HS-27A (cell line): ENCODE results near the gene RGS3.
"Not testable (repeated sequence)": the region's sequence is repeated elsewhere in the genome, so short reads cannot be mapped to it uniquely, and the experiment has no call there.

Experiments
- DNase-seq: peaks from one replicate; pipeline ENCODE4 v3.0.0-alpha.2; 2012; ENCODE audit warnings: low read depth, missing footprints

Gene RGS3

DNA sequence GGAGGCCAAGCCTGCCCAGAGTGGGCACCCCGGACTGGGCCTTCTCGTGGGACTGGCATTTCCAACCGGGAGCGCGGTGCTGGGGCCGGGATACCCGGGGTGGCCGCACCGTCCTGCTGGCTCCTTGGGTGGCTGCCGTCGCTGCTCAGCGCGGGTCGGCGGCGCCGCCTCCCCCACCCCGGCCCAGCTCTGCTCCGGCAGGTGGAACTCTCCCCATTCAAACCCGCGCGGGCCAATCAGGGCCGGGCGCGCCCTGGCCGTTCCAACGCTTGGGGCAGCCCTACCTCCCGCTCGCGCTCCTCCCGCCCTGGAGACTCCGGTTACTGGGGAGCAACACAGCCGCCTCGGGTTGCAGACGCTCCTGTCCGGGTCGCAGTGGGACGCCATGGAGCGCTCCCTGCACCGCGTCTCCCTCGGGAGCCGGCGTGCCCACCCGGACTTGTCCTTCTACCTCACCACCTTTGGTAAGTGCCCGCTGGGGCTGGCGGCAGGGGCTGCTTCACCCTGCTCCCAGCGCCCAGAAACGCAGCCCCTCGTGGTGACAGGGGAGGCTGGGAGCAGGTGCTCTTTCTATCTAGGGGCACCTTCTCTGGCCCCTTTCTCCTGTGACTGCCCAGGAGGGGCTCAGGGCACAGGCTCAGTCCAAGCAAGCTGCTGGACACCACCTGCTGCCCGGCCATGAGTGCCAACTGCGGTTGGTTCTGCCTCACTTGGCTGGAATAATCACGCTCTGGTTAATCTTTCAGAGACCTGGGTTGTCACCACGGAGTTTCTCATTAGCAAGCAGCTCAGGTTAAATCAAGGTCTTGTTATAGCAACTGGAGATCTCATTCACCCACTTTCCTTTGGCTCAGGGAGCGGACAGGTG lies at the start of gene RGS3:
Gene RGS3 (plus strand): TSS at position 310 of the 868 bp plus-strand sequence. CDS start 76 bp downstream, at position 386.
- no peak for DNase-seq

- no peak for DNase-seq
Measured at GRCh38 chr9:113416149-113416721, 47.3 kb upstream of the RGS3 start.

DNA sequence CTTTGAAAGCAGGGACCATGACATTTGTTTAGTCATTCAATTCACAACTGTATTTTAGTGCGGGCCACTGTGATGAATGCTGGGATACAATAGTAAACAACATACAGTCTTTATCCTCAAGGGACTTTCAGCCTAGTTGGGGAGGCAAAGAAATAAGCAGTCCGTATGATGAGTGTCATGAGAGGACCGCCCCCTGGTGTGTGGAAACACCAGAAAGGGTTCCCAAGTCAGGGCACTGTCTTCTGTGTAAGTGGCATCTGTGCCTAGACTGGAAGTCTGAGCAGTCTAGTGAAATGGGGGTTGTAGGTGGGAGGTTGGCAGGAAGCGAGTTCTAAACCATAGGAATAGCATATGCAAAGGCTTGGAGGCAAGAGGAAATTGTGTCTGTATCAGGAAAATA lies 46.2 kb upstream of the RGS3 start:
- no peak for DNase-seq

DNA sequence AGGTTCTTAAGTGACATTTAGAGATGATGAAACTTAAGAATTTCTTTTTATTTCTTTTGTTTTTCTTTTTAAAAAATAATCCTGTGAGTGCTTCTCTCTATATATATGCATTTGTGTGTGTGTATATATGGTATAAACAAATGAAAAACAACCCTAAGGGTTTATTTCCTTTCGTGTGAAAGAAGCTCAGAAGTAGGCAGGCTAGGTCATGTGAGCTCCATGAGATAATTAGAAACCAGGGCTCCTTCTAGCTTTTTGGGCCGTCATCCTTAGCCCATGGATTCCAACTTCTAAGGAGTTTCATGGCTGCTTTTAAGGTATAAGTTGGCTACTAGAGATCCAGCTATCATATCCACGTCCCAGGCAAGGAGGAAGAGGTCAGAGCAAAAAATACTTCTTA lies 41.8 kb upstream of the RGS3 start:
- DNase-seq, result no peak

GRCh38 chr9:113425072-113425471 lies 38.5 kb upstream of the RGS3 start:
- no peak for DNase-seq

DNA sequence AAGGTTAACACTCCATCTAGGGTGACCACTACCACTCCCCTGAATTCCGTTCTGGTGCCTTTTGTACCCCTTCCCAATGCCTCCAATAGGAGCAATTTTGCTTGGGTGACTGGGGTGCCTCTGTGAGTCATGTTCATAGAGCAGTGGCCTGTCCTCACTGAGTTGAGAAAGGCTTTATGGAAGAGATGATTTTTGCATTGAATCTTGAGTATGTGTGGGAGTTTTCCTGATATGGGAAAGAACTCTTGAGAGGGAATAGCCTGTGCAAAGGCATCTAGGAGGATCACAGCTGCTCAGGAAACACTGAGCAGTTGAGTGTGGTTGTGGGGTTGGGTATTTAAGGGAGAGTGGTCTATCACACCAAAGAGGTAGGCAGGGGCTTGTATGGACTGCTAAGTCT lies 36.8 kb upstream of the RGS3 start:
- no peak for DNase-seq

GRCh38 chr9:113427629-113428028 lies 35.9 kb upstream of the RGS3 start:
- DNase-seq, result no peak

- no peak for DNase-seq
Measured at GRCh38 chr9:113428062-113428615, 35.4 kb upstream of the RGS3 start.

DNA sequence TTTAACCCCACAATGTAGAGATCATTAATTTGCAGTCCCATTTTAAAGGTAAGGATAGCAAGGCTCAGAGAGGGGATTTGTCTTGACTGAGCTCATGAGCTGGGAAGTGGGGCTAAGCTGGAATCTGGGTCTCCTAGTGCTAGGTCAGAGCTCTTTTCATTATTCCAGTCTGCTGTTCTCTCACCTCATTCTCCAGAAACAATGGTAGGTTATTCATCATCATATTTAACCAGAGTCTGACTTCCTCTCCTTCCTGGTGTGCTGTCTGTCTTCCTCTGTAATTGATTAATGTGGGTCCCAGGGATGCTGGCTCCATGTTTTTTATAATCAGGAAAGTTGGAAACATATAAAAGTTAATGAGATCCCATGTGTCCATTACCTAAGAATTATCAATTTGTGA lies 32.3 kb upstream of the RGS3 start:
- DNase-seq, result no peak

GRCh38 chr9:113436728-113437515 lies 26.6 kb upstream of the RGS3 start:
- DNase-seq, result no peak

GRCh38 chr9:113437716-113438115 lies 25.8 kb upstream of the RGS3 start:
- not testable (repeated sequence) for DNase-seq

DNA sequence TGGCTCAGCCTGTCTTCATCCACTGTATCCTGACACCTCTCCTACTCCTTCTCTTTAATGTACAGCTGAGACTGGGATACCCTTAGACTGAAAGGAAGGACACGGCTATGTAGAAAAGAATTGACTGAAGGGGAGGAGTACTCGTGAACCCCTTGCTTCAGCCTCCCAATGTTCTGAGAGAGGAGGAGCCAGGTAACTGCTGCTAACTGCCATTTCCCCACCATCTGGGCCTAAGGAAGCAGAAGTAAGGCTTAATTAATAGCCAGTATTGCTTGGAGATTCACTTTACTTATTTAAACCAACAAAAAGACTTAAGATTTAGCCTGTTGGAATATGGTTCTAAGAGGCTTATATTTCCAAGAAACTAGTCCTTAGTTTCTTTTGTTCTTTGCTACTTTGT lies 18.8 kb upstream of the RGS3 start:
- DNase-seq, result no peak

GRCh38 chr9:113446323-113446740 lies 17.2 kb upstream of the RGS3 start:
- no peak for DNase-seq

GRCh38 chr9:113449376-113449775 lies 14.2 kb upstream of the RGS3 start:
- DNase-seq, result no peak

DNA sequence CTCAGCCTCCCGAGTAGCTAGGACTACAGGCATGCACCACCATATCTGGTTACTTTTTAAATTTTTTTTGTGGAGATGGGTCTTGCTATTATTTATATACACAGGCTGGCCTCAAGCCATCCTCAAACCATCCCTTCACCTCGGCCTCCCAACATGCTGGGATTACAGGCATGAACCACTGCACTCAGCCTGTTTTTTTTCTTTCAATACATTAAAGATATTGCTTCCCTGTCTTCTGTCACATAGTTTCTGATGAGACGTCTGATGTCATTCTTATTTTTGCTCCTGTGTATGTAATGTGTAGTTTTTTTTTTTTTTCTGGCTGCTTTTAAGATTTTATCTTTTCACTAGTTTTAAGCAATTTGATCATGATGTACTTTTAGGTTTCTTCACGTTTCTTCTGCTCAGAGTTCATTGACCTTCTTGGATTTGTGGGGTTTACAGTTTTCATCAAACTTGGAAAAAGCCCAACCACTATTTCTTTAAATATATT lies 11.4 kb upstream of the RGS3 start:
- no peak for DNase-seq

- DNase-seq, result peak; percentile 69
Measured at GRCh38 chr9:113454914-113455761, 8.4 kb upstream of the RGS3 start.

DNA sequence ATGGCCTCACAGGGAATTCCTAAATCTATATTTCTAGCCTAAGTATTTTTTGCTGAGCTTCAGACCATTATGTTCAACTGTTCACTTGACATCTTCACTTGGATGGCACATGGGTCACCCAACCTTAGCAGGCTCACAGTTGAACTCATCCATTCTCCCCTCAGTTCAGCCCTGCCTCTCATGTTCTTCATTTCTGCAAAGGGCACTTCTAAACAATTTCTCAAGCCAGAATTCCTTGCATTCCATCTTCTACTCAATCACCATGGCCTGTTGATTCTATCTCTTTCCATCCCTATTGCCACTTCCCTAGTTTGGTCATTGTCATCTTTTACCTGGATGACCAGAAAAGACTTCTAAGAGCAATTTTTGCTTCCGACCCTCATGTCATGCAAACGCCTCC lies 7.3 kb upstream of the RGS3 start:
- no peak for DNase-seq

- no peak for DNase-seq
Measured at GRCh38 chr9:113461285-113461684, 2.2 kb upstream of the RGS3 start.

- DNase-seq, result no peak
Measured at GRCh38 chr9:113461943-113462342, 1.6 kb upstream of the RGS3 start.

GRCh38 chr9:113462781-113463286 lies 693 bp upstream of the RGS3 start:
- DNase-seq, result no peak

- DNase-seq, result no peak
Measured at GRCh38 chr9:113464286-113464660, 746 bp downstream of the RGS3 start.
